ENCODE results near the gene EGFL7.

- TF ChIP-seq, protein P1, sequence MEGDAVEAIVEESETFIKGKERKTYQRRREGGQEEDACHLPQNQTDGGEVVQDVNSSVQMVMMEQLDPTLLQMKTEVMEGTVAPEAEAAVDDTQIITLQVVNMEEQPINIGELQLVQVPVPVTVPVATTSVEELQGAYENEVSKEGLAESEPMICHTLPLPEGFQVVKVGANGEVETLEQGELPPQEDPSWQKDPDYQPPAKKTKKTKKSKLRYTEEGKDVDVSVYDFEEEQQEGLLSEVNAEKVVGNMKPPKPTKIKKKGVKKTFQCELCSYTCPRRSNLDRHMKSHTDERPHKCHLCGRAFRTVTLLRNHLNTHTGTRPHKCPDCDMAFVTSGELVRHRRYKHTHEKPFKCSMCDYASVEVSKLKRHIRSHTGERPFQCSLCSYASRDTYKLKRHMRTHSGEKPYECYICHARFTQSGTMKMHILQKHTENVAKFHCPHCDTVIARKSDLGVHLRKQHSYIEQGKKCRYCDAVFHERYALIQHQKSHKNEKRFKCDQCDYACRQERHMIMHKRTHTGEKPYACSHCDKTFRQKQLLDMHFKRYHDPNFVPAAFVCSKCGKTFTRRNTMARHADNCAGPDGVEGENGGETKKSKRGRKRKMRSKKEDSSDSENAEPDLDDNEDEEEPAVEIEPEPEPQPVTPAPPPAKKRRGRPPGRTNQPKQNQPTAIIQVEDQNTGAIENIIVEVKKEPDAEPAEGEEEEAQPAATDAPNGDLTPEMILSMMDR (IDR thresholded peaks at IDR 0.05): no peak
- TF ChIP-seq EZH2 (IDR thresholded peaks at IDR 0.05): no peak
Measured at GRCh38 chr9:136695955-136696354, 33.2 kb downstream of the EGFL7 start.
